Neural progenitor cell (in vitro differentiated cells): ENCODE data around the gene DCC. TPM values are rescaled to one million over a fixed set of nuclear protein-coding genes. Genes with fewer than 3 reads are reported as not detected.

Experiments
- DNase-seq: peaks from one replicate; pipeline ENCODE4 v3.0.0-alpha.2; 2016; ENCODE audit warnings: low spot score
- H2AFZ ChIP-seq: fragments of 200-600 bp; sonication (generic); replicated peaks from 2 replicates; pipeline ENCODE4 v1.6.1; 2016; ENCODE audit warnings: antibody characterized with exemption
- H3F3A ChIP-seq: fragments of 200-600 bp; sonication (generic); 2 replicates; pipeline ENCODE4 v1.6.1; 2016; ENCODE audit warnings: antibody characterized with exemption, low read depth
- H3K27ac ChIP-seq: fragments of 200-600 bp; sonication (generic); 2 replicates; pipeline ENCODE4 v1.5.1; 2016; ENCODE audit warnings: mild to moderate bottlenecking
- H3K27me3 ChIP-seq: fragments of 200-600 bp; sonication (generic); 2 replicates; pipeline ENCODE4 v1.6.1; 2016; ENCODE audit warnings: mild to moderate bottlenecking, moderate library complexity
- H3K36me3 ChIP-seq: fragments of 200-600 bp; sonication (generic); 2 replicates; pipeline ENCODE4 v1.5.1; 2016
- H3K4me1 ChIP-seq: fragments of 200-600 bp; sonication (generic); 2 replicates; pipeline ENCODE4 v1.6.1; 2016; ENCODE audit warnings: mixed run types
- H3K4me2 ChIP-seq: fragments of 200-600 bp; sonication (generic); 2 replicates; pipeline ENCODE4 v1.6.1; 2016
- H3K4me3 ChIP-seq: fragments of 200-600 bp; sonication (generic); 2 replicates; pipeline ENCODE4 v1.5.1; 2016
- H3K79me2 ChIP-seq: fragments of 200-600 bp; sonication (generic); 2 replicates; pipeline ENCODE4 v1.6.1; 2016; ENCODE audit warnings: low read depth
- H3K9ac ChIP-seq: fragments of 200-600 bp; sonication (generic); 2 replicates; pipeline ENCODE4 v1.6.1; 2016
- H3K9me3 ChIP-seq: fragments of 200-600 bp; sonication (generic); 2 replicates; pipeline ENCODE4 v1.5.1; 2016; ENCODE audit warnings: low read depth
- H4K20me1 ChIP-seq: fragments of 200-600 bp; sonication (generic); 2 replicates; pipeline ENCODE4 v1.6.1; 2016; ENCODE audit warnings: low read depth
- H3K27ac Mint-ChIP-seq: 3 replicates; pipeline ENCODE4 v1.8.0; 2021; ENCODE audit warnings: mixed read lengths
- H3K27me3 Mint-ChIP-seq: 2 replicates; pipeline ENCODE4 v1.8.0; 2022; ENCODE audit warnings: low read depth, mild to moderate bottlenecking, inconsistent platforms, moderate library complexity, mixed read lengths; ENCODE audit not compliant: insufficient read depth
- H3K36me3 Mint-ChIP-seq: 3 replicates; pipeline ENCODE4 v1.8.0; 2021; ENCODE audit warnings: mixed read lengths
- H3K4me1 Mint-ChIP-seq: 3 replicates; pipeline ENCODE4 v1.8.0; 2021; ENCODE audit warnings: mixed read lengths
- H3K4me3 Mint-ChIP-seq: 3 replicates; pipeline ENCODE4 v1.8.0; 2021; ENCODE audit warnings: mild to moderate bottlenecking, moderate library complexity, mixed read lengths
- H3K9me3 Mint-ChIP-seq: 3 replicates; pipeline ENCODE4 v1.8.0; 2020; ENCODE audit warnings: mixed read lengths
- EZH2 ChIP-seq: fragments of 200-600 bp; sonication (generic); IDR thresholded peaks from 2 replicates; pipeline ENCODE4 v1.6.1; 2017; ENCODE audit warnings: antibody characterized with exemption, mild to moderate bottlenecking, moderate library complexity
- EZH2phosphoT487 ChIP-seq: fragments of 200-600 bp; sonication (generic); IDR thresholded peaks from 2 replicates; pipeline ENCODE4 v1.6.1; 2017; ENCODE audit warnings: antibody characterized with exemption
- total RNA-seq: library from RNA; depleted of rRNA; stranded (reverse); fragments of >200 nt; gene quantifications from 2 replicates; pipeline ENCODE4 v1.2.3, GENCODE V29; 2015; ENCODE audit warnings: low replicate concordance
- TF ChIP-seq, protein P1 (sequence below): fragments of 200-600 bp; sonication (generic); IDR thresholded peaks from 2 replicates; pipeline ENCODE4 v1.5.1; 2017; ENCODE audit warnings: antibody characterized with exemption, mild to moderate bottlenecking

Gene DCC
- total RNA-seq, 1 donor from 2014 or later, result 0.41 TPM

GRCh38 chr18:53101536-53102105, 761.6 kb downstream of the DCC start:
- no peaks in the 10 kb centered on the region for H3K4me1 Mint-ChIP-seq
- Histone ChIP-seq H2AFZ (no peak overlapping the region), H3F3A (no peaks in the 10 kb centered on the region), H3K4me2 (no peak overlapping the region), H3K79me2 (no peaks in the 10 kb centered on the region), H3K9me3 (no peaks in the 10 kb centered on the region), H3K27ac (no peak overlapping the region), H3K36me3 (no peaks in the 10 kb centered on the region), H3K27me3 (no peaks in the 10 kb centered on the region), H4K20me1 (no peaks in the 10 kb centered on the region), H3K9ac (no peak overlapping the region), H3K4me3 (no peak overlapping the region), H3K4me1 (no peaks in the 10 kb centered on the region)
- H3K36me3 Mint-ChIP-seq, result peaks cover 5% of the 10 kb centered on the region
- peaks cover 9% of the 10 kb centered on the region for H3K9me3 Mint-ChIP-seq
- no peaks in the 10 kb centered on the region for H3K27me3 Mint-ChIP-seq
- no peak for TF ChIP-seq EZH2
- TF ChIP-seq EZH2phosphoT487, result no peak
- H3K27ac Mint-ChIP-seq, result no peak overlapping the region
- no peak for DNase-seq
- no peak overlapping the region for H3K4me3 Mint-ChIP-seq

DNA sequence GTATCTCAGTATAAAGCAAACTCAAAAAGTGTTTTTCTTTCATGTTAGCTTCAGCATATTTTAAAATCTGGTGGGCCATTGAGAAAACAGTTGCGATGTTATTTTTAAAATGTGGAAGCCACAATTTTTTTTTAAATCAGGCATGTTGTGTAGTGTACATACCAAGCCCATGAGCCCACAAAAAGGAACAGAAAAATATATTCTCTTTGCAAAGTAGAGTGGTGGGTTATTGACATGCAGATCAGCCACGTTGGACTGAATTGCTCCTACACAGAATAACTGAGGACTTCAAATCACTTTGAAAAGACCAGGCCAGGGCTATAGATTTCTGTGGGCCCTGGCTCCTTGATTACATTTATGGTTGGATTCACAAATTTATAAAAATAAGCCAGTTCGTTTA, 774.4 kb downstream of the DCC start:
- no peak overlapping the region for H3K4me2 ChIP-seq
- Mint-ChIP-seq H3K9me3 (peaks cover 9% of the 10 kb centered on the region), H3K27me3 (no peaks in the 10 kb centered on the region), H3K36me3 (peaks cover 4% of the 10 kb centered on the region), H3K4me1 (peaks cover 4% of the 10 kb centered on the region), H3K27ac (no peak overlapping the region), H3K4me3 (no peak overlapping the region)
- DNase-seq, result no peak
- H3K27me3 ChIP-seq, result no peaks in the 10 kb centered on the region
- H3K27ac ChIP-seq, result no peak overlapping the region
- no peaks in the 10 kb centered on the region for H3K79me2 ChIP-seq
- TF ChIP-seq EZH2phosphoT487 (no peak), EZH2 (no peak)
- TF ChIP-seq, protein P1, sequence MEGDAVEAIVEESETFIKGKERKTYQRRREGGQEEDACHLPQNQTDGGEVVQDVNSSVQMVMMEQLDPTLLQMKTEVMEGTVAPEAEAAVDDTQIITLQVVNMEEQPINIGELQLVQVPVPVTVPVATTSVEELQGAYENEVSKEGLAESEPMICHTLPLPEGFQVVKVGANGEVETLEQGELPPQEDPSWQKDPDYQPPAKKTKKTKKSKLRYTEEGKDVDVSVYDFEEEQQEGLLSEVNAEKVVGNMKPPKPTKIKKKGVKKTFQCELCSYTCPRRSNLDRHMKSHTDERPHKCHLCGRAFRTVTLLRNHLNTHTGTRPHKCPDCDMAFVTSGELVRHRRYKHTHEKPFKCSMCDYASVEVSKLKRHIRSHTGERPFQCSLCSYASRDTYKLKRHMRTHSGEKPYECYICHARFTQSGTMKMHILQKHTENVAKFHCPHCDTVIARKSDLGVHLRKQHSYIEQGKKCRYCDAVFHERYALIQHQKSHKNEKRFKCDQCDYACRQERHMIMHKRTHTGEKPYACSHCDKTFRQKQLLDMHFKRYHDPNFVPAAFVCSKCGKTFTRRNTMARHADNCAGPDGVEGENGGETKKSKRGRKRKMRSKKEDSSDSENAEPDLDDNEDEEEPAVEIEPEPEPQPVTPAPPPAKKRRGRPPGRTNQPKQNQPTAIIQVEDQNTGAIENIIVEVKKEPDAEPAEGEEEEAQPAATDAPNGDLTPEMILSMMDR, result no peak
- H4K20me1 ChIP-seq, result no peaks in the 10 kb centered on the region
- no peaks in the 10 kb centered on the region for H3F3A ChIP-seq
- peaks cover 5% of the 10 kb centered on the region for H3K4me1 ChIP-seq
- H3K9me3 ChIP-seq, result no peaks in the 10 kb centered on the region
- H3K4me3 ChIP-seq, result no peak overlapping the region
- H2AFZ ChIP-seq, result no peak overlapping the region
- no peaks in the 10 kb centered on the region for H3K36me3 ChIP-seq
- H3K9ac ChIP-seq, result no peak overlapping the region

GRCh38 chr18:53115876-53116585, 776.0 kb downstream of the DCC start:
- no peak overlapping the region for H3K4me3 ChIP-seq
- peaks cover 5% of the 10 kb centered on the region for H3K4me1 ChIP-seq
- Mint-ChIP-seq H3K27me3 (no peaks in the 10 kb centered on the region), H3K4me3 (no peak overlapping the region), H3K36me3 (no peaks in the 10 kb centered on the region), H3K4me1 (peaks cover 4% of the 10 kb centered on the region), H3K9me3 (peaks cover 5% of the 10 kb centered on the region), H3K27ac (no peak overlapping the region)
- no peak overlapping the region for H3K27ac ChIP-seq
- no peaks in the 10 kb centered on the region for H3F3A ChIP-seq
- TF ChIP-seq, protein P1, result no peak
- TF ChIP-seq EZH2phosphoT487, result no peak
- TF ChIP-seq EZH2, result no peak
- H3K79me2 ChIP-seq, result no peaks in the 10 kb centered on the region
- DNase-seq, result no peak
- H3K27me3 ChIP-seq, result no peaks in the 10 kb centered on the region
- H2AFZ ChIP-seq, result no peak overlapping the region
- H4K20me1 ChIP-seq, result no peaks in the 10 kb centered on the region
- no peak overlapping the region for H3K9ac ChIP-seq
- no peaks in the 10 kb centered on the region for H3K36me3 ChIP-seq
- no peak overlapping the region for H3K4me2 ChIP-seq
- no peaks in the 10 kb centered on the region for H3K9me3 ChIP-seq

DNA sequence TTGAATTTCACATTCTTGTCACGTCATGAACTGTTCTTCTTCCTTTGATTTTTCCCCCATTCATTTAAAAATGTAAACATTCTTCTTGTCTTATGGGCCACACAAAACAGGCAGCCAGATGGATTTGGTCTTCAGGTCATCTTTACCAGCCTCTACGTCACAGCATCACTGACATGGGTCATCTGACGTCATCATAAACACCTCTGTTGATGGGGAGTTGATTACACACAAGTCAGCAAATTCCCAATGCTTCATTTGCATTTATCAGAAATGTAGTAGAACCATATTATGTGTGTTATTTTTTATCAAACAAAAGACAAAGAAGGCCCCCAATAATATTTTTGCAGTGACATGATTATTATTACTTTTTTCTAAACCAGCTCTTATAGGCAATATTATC, 777.9 kb downstream of the DCC start:
- Mint-ChIP-seq H3K27me3 (no peaks in the 10 kb centered on the region), H3K4me1 (peaks cover 4% of the 10 kb centered on the region), H3K27ac (no peak overlapping the region), H3K36me3 (no peaks in the 10 kb centered on the region), H3K9me3 (no peaks in the 10 kb centered on the region), H3K4me3 (no peak overlapping the region)
- Histone ChIP-seq H3K4me1 (peaks cover 5% of the 10 kb centered on the region), H3K79me2 (no peaks in the 10 kb centered on the region), H3K27ac (no peak overlapping the region), H3K27me3 (no peaks in the 10 kb centered on the region), H3F3A (no peaks in the 10 kb centered on the region), H2AFZ (peak overlapping the region; percentile 27), H4K20me1 (no peaks in the 10 kb centered on the region), H3K4me3 (no peak overlapping the region), H3K4me2 (no peak overlapping the region), H3K9ac (no peak overlapping the region), H3K36me3 (no peaks in the 10 kb centered on the region), H3K9me3 (no peaks in the 10 kb centered on the region)
- DNase-seq, result no peak
- no peak for TF ChIP-seq EZH2
- no peak for TF ChIP-seq EZH2phosphoT487
- TF ChIP-seq, protein P1, result no peak
